Stimulated activated CD4-positive, alpha-beta T cell treated with anti-CD3 and anti-CD28 coated beads, Interleukin-15, amount 100 ng/mL, for 1 hour (primary cell): ENCODE results near the gene RGS9.
"Not testable (repeated sequence)": the region's sequence is repeated elsewhere in the genome, so short reads cannot be mapped to it uniquely, and the experiment has no call there.

Experiments
- DNase-seq, 2 donors: peaks; one replicate each; pipeline ENCODE4 v3.0.0-alpha.2; 2020; ENCODE audit warnings: low read depth in 1 of 2, low spot score in 1 of 2

The RGS9 gene

GRCh38 chr17:65137021-65137939, at the start of gene RGS9:
Gene RGS9, plus strand, starts transcription at chr17:65137370. Its CDS starts 171 bp downstream, at chr17:65137541.
- DNase-seq = peak; percentile 74 to 79

DNA sequence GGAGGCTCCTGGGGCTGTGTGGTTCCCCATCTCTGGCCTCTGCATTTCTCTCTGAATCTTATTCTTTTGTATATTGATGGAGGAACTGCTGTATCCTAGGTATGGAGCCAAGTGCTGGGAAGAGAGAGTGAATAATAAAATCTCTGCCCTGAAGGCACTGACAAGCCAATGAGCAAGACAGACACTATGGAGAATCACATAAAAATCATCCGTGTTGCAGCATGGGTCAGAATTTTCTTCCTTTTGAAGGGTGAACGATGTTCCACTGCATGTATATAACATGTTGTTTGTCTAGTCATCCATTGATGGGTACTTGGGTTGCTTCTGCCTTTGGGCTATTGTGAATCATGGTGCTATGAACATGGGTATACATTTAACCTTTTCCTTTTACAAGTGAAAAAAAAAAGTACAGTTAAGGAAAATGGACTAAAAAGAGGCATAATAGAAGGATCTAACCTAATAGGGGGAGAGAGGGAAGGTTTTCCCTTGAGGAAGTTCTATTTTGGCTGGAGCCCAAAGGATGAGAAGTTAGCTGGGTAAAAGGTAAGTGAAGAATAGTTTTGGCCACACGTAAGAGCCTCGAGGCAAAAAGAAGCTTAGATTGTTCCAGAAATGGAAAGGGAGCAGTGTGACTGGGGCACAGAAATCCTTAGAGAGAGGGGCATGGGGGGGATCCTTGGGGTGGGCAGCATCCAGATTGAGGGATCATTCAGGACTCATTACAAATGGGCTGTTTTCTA, 48.4 kb upstream of the RGS9 start:
- no peak for DNase-seq

DNA sequence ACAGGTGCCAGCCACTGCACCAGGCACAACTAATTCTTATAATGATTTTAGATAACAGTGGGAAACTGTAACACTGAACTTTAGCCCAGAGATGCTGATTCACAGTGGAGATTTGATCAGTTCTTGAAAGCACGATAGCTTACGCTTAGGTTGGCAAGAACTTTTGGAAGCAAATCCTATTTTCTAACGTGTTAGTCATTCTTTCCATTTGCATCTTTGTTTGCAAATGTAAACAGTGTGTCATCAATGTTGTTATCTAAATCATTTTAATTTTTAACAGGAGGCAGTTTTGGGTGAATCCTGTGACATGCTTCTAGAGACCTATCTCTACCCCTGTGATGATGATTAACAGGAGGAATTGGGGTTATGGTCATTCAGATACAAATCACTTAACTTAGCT, 44.9 kb upstream of the RGS9 start:
- DNase-seq = no peak

DNA sequence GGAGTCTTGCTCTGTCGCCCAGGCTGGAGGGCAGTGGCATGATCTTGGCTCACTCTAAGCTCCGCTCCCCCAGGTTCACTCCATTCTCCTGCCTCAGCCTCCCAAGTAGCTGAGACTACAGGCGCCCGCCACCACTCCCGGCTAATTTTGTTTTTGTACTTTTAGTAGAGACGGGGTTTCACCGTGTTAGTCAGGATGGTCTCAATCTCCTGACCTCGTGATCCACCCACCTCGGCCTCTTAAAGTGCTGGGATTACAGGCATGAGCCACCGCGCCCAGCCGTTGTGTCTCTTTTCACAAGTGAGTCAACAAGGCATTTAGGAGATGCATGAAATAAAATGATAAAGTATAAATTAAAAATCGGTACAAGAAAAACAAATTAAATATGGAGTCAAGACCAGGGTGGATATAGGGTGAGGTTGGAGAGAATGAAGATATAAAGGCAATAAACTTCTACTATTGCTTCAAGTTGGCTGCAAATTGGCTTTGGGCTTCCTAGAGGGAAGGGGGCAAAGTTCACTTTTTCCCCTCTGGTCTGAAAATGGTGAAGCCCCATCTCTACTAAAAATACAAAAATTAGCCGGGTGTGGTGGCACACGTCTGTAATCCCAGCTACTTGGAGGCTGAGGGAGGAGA, 44.3 kb upstream of the RGS9 start:
- DNase-seq = not testable (repeated sequence)

DNA sequence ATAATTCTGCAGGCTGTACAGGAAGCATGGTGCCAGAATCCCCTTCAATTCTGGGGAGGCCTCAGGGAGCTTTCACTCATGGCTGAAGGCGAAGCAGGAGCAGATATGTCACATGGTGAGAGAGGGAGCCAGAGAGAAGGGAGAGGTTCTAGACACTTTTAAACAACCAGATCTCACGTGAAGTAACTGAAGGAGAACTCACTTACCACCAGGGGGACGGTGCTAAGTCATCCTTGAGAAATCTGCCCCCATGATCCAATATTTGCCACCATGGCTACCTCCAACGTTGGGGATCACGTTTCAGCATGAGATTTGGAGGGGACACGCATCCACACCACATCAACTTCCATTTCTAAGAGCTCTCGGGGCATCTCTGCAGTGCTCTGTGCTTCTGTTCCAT, 43.2 kb upstream of the RGS9 start:
- DNase-seq = no peak

GRCh38 chr17:65095465-65095864, 41.7 kb upstream of the RGS9 start:
- no peak for DNase-seq

DNA sequence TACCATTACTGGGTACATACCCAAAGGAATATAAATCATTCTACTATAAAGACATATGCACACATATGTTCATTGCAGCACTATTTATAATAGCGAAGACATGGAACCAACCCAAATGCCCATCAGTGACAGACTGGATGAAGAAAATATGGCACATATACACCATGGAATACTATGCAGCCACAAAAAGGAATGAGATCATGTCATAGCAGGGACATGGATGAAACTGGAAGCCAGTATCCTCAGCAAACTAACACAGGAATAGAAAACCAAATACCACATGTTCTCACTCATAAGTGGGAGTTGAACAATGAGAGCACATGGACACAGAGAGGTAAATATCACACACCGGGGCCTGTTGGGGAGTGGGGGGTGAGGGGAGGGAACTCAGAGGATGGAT, 40.8 kb upstream of the RGS9 start:
- not testable (repeated sequence) for DNase-seq

DNA sequence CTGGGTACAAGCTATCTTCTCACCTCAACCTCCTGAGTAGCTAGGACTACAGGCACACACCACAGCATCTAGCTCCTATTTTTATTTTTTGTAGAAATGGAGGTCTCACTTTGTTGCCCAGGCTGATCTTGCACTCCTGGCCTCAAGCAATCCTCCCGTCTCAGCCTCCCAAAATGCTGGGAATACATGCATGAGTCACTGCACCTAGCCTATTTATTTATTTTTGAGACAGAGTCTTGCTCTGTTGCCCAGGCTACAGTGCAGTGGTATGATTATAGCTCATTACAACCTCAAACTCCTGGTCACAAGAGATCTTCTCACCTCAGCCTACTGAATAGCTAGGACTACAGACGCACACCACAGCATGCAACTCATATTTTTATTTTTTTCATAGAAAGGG, 40.1 kb upstream of the RGS9 start:
- DNase-seq = no peak

GRCh38 chr17:65099475-65099874, 37.7 kb upstream of the RGS9 start:
- no peak for DNase-seq

DNA sequence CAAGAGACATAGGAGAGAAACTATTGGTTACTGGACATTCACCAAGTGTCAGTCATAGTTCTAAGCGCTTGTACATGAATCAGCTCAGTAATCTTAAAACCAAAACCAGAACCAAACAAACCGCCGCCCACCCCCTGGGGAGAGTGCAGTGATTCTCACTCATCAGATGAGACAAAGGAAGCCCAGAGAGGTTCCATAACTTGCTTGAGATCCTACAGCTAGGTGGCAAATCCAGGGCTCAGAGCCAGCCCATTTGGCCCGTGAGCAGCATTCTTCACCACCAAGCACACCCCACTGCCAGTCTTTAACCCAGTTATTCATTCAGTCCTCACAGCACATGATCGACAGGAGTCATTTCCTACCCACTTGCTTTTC, 37.2 kb upstream of the RGS9 start:
- DNase-seq = peak; percentile 24 to 61

DNA sequence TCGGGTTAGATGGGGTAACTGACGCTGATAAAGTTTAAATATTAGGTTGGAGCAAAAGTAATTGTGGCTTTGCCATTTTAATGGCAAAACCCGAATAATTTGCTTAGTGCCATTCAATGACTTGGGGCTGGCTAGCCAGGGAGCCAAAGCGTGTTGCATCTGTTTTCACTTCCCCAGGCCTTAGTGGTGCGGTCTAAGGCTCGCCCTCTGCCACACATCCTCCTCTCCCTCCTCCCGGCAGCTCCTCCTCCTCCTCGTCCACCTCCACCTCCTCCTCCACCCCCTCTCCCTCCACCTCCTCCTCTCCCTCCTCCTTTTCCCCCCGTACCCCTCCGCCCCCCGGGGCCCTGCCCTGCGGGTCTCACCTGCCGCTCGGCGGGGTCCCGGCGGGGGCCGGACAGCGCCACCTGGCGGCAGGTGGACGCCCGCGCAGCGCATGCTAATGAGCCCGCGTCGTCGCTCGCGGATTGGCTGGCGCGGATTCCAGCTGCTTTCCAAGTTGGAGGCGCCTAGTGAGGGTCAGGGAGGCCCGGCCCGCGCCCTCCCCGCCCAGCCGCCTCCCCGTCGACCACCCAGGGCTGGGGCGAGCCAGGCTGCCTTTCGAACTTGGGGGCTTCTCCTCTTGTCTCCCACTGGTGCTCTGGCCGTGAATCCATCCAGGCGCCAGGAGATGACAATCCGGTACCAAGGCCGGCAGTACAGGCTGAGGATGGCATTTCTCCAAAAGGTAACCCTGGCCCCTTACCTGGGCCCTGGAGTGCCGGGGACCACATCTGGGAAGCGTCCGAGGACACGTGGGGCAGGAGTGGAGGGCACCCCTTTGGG, 36.6 kb upstream of the RGS9 start:
- DNase-seq = peak; percentile 70 to 72

DNA sequence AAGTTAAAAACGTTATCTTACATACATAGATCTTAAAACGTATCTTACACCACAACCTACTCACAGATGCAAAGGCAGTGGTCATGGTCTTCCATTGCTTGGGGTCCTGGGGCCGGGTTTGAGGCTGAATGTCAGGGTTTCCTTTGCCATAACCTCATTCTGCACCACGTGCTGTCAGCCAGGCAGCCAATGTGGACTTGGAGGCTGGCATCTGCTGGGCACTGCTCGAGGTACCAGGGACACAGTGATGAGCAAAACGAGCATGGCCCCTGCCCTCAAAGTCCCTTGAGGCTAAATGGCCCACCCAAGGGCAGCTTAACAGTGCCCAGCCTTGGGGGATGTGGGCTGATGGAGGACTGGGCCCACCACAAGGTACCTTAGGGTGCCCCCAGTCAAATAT, 35.8 kb upstream of the RGS9 start:
- DNase-seq = no peak

DNA sequence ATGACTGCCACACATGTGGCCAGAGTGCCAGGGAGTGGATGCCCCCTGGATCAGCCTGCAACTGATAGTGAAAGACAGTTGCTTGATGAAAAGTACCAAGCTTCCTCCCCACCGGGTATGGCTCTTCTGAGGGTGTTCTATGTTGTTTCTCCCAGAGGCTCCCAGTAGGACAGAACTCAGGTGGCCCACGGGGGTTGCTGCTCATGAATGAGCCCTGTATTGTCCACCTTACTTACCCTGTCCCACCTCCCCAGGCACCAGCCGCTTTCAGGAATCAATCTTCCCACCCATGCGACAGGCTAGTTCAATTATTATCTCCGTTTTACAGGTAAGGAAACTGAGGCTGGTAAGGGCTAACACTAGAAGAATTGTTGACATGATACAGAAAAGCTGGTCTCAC, 34.9 kb upstream of the RGS9 start:
- no peak for DNase-seq

DNA sequence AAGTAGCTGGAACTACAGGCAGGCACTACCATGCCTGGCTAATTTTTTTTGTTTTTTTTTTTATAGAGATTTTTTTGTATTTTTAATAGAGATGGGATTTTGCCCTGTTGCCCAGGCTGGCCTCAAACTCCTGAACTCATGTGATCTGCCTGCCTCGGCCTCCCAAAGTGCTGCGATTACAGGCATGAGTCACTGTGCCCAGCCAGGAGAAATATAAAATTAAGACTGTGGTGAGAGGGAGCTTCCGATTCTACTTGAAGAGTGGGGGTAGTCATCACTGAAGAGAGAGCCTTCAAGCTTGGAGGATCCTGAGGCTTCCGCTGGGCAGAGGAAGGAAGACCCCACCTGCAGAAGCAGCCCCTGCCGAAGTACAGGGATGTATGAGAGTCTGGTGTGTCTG, 34.4 kb upstream of the RGS9 start:
- no peak for DNase-seq

DNA sequence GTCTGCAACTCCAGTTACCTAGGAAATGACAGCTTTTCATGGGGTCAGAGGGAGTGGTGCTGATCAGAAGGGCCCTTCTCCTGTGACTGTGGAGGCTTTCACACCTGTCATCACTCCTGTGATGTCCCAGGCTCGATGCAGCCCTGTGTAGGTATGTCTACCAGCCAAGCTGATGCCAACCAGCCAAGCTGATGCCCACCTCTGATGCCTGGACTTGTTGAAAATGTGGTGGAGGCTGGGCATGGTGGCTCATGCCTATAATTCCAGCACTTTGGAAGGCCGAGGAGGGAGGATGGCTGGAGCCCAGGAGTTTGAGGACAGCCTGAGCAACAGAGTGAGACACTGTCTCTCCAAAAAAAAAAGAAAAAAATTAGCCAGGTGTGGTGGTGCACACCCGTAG, 33.7 kb upstream of the RGS9 start:
- DNase-seq = no peak

- DNase-seq = no peak
Observed at GRCh38 chr17:65103896-65104295, 33.3 kb upstream of the RGS9 start.

GRCh38 chr17:65104541-65104940, 32.6 kb upstream of the RGS9 start:
- DNase-seq = no peak

DNA sequence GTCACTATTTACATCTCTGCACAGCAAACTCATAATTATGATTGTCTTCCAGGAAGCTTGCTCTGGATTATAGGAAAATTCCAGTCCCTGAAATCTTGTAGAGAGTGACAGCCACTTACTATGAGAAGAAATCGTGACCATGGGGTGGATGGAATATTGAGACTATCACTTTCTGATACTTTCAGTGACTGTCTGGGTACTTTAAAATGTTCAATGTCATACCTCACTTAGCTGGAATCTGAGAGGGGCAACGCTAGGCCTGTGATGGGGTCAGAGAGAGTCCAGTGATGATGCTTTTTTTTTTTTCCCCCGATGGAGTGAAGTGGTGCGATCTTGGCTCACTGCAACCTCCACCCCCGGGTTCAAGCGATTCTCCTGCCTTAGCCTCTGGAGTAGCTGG, 32.2 kb upstream of the RGS9 start:
- DNase-seq = no peak

DNA sequence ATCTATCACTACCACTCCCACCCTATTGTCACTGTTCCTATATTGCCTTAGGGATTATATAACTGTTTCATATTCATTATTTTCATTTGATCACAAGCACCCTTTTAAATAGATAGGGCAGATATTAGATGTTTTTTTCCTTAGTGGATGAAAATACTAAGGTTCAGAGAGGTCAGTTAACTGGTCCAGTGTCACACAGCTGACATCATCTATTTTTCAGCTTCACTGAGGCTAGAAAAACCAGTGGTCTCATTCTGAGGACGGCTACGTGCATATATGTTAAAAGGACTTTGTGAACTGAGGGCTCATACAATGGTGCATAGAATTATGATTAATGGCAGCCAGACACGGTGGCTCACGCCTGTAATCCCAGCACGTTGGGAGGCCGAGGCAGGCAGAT, 29.0 kb upstream of the RGS9 start:
- no peak for DNase-seq

- DNase-seq = no peak
Observed at GRCh38 chr17:65109543-65109942, 27.6 kb upstream of the RGS9 start.
